Measurements from ENCODE around the gene RNF141. TPM values are rescaled to one million over a fixed set of nuclear protein-coding genes. Genes with fewer than 3 reads are reported as not detected.

RNF141 gene
- total RNA-seq, 1 experiment from 2014 or later: 74.8 TPM

DNA sequence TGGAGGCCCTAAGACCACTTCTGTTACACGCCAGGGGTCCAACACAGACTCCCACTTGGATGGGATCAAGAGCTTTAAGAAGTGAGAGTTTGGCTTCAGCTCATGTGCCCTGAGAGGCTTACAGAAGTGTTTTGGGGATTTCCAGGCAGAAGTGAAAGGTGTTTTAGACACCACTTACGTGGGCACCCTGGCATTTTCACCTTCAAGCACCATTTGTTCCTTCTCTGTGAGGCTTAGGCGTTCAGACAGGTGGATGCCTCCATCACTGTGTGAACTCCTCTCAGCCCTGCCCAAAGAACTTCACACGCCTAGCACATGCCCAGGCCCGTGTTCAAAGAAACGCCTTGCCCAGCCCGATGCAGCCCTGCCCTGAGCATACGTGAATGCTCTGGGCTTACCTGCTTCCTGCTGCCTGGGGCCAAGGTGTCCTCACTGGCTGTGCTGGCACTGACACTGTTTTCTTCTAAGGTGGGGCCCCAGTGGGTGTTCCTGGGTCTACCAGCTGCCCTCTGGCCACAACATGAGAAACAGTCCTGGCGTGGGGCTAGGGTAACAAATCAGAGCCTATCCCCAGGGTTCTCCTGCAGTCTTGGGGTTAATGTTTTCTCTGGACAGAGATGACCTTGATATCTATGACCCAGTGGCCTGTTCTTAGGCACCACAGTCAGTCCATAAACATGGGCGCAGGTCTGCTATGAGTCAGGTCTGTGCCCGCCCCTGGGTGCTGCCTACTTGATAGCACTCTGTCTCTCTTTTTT, 51.9 kb downstream of the RNF141 start:
- Histone ChIP-seq H3K9me3 (no peaks in the 10 kb centered on the region), H3K4me1 (peaks cover 5% of the 10 kb centered on the region; the same call in 1 of the 2 replicates), H3K27me3 (replicated peaks; ENCODE audit: control insufficient read depth, insufficient read depth, low read length) (no peaks in the 10 kb centered on the region), H3K4me3 (ENCODE audit: low read depth, low read length) (no peak overlapping the region), H3K36me3 (ENCODE audit: control insufficient read depth, insufficient read depth, low read length) (no peaks in the 10 kb centered on the region; the same call in 1 of the 2 replicates)
- no TSS peak for BruUV-seq (replicated peaks)
- no peak overlapping the region for H3K4me3 Mint-ChIP-seq (ENCODE audit: unreplicated experiment)
- no peaks in the 10 kb centered on the region for H3K4me1 Mint-ChIP-seq (ENCODE audit: low read depth, unreplicated experiment)
- DNase-seq: no peak
- intact Hi-C loops (cut with micrococcal nuclease; ENCODE audit: unreplicated experiment): no loop called here
- ChIA-PET CTCF (no interaction called here), POLR2A (no interaction called here)
- no peaks in the 10 kb centered on the region for H3K27me3 Mint-ChIP-seq (ENCODE audit: insufficient read depth, unreplicated experiment)
- H3K9me3 Mint-ChIP-seq (ENCODE audit: unreplicated experiment): no peaks in the 10 kb centered on the region
- TF ChIP-seq, protein P1, sequence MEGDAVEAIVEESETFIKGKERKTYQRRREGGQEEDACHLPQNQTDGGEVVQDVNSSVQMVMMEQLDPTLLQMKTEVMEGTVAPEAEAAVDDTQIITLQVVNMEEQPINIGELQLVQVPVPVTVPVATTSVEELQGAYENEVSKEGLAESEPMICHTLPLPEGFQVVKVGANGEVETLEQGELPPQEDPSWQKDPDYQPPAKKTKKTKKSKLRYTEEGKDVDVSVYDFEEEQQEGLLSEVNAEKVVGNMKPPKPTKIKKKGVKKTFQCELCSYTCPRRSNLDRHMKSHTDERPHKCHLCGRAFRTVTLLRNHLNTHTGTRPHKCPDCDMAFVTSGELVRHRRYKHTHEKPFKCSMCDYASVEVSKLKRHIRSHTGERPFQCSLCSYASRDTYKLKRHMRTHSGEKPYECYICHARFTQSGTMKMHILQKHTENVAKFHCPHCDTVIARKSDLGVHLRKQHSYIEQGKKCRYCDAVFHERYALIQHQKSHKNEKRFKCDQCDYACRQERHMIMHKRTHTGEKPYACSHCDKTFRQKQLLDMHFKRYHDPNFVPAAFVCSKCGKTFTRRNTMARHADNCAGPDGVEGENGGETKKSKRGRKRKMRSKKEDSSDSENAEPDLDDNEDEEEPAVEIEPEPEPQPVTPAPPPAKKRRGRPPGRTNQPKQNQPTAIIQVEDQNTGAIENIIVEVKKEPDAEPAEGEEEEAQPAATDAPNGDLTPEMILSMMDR (IDR thresholded peaks at IDR 0.05; ENCODE audit: insufficient read depth in 1 of 2, low read depth in 1 of 2, low read length in 1 of 2, severe bottlenecking in 1 of 2, unreplicated experiment in 1 of 2): no peak
- H3K36me3 Mint-ChIP-seq (ENCODE audit: insufficient read depth, unreplicated experiment): no peaks in the 10 kb centered on the region
- H3K27ac Mint-ChIP-seq (ENCODE audit: unreplicated experiment): no peak overlapping the region

DNA sequence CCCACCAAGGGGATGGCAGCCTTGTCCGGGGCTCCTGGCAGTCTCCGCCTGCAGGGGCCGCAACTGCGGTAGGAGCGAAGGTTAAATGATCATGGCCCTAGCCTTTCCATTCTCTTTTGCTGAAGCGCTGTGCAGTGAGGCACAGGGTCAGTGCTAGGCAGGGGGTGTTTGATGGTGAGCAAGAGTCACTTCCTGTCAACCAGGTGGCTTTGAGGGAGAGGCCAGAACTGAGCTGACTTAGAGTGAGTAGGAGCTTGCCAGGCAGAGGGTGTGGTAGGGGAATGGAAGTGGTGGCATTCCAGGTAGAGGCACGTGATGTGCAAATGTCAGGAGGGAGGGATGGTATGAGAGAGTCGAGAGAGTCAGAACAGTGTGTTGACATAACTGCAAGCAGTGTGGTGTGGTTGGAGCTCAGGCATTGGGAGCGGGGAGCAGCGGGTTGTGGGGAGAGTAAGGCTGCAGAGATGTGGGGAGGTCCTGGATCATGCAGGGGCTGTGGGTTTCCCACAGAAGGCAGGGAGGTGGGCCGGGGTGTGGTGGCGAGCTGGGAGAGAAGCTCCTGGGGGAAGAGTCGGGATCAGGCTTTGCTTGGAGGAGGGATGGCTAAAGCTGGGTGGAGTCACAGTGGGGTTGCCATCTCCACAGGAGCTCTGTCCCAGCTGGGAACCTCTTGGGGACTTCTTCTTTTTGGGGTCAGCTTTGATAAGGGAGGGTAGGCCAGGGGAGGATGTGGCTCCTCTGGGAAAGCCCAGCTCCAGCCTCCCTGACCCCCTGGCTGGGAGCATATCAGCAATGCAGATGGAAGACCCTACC, 52.7 kb downstream of the RNF141 start:
- H3K4me3 Mint-ChIP-seq (ENCODE audit: unreplicated experiment): no peak overlapping the region
- ChIA-PET POLR2A (no interaction called here), CTCF (no interaction called here)
- Histone ChIP-seq H3K9me3 (no peaks in the 10 kb centered on the region), H3K4me3 (ENCODE audit: low read depth, low read length) (no peak overlapping the region), H3K36me3 (ENCODE audit: control insufficient read depth, insufficient read depth, low read length) (no peaks in the 10 kb centered on the region; the same call in 1 of the 2 replicates), H3K27me3 (replicated peaks; ENCODE audit: control insufficient read depth, insufficient read depth, low read length) (no peaks in the 10 kb centered on the region), H3K4me1 (peaks cover 5% of the 10 kb centered on the region; the same call in 1 of the 2 replicates)
- no peaks in the 10 kb centered on the region for H3K9me3 Mint-ChIP-seq (ENCODE audit: unreplicated experiment)
- BruUV-seq (replicated peaks): no TSS peak
- H3K27me3 Mint-ChIP-seq (ENCODE audit: insufficient read depth, unreplicated experiment): no peaks in the 10 kb centered on the region
- intact Hi-C loops (cut with micrococcal nuclease; ENCODE audit: unreplicated experiment): no loop called here
- no peaks in the 10 kb centered on the region for H3K4me1 Mint-ChIP-seq (ENCODE audit: low read depth, unreplicated experiment)
- no peaks in the 10 kb centered on the region for H3K36me3 Mint-ChIP-seq (ENCODE audit: insufficient read depth, unreplicated experiment)
- H3K27ac Mint-ChIP-seq (ENCODE audit: unreplicated experiment): no peak overlapping the region
- TF ChIP-seq, protein P1 (IDR thresholded peaks at IDR 0.05; ENCODE audit: insufficient read depth in 1 of 2, low read depth in 1 of 2, low read length in 1 of 2, severe bottlenecking in 1 of 2, unreplicated experiment in 1 of 2): no peak
- DNase-seq: no peak

DNA sequence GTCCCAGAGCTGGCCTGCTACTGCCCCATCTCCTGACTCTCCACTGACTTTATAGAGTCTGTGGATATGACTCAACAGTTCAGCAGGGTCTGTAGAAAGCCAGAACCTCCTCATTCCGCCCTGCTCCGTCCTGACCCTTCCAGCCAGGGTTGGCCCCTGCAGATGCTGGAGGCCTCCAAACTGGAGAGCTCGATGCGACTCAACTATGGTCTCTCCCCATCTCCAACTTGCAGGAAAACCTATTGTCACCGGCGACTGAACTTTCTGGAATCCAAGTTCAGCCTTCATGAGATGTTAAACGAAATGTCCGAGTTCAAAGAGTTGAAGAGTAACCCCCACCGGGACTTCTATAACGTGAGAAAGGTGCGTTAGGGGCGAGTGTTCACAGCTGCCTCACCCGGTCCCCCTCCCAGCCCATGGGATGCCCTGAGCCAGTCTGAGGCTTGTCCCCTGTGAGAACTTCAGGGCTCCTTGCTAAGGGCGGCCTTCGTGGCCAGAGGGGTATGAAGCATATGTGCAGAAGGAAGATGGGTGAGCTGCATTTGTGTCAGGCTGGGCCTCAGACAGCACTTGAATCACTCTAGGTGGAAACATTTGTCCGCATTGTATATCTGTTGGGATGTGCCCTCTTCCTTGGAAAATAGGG, 53.9 kb downstream of the RNF141 start:
- peak in 1 of 2 experiments; percentile 16 for DNase-seq
- no peaks in the 10 kb centered on the region for H3K9me3 Mint-ChIP-seq (ENCODE audit: unreplicated experiment)
- TF ChIP-seq, protein P1 (IDR thresholded peaks at IDR 0.05; ENCODE audit: insufficient read depth in 1 of 2, low read depth in 1 of 2, low read length in 1 of 2, severe bottlenecking in 1 of 2, unreplicated experiment in 1 of 2): no peak
- Histone ChIP-seq H3K4me3 (ENCODE audit: low read depth, low read length) (no peak overlapping the region), H3K36me3 (ENCODE audit: control insufficient read depth, insufficient read depth, low read length) (no peaks in the 10 kb centered on the region; the same call in 1 of the 2 replicates), H3K9me3 (no peaks in the 10 kb centered on the region), H3K27me3 (replicated peaks; ENCODE audit: control insufficient read depth, insufficient read depth, low read length) (no peaks in the 10 kb centered on the region), H3K4me1 (peaks cover 5% of the 10 kb centered on the region; the same call in 1 of the 2 replicates)
- BruUV-seq (replicated peaks): no TSS peak
- ChIA-PET CTCF (no interaction called here), POLR2A (no interaction called here)
- no peaks in the 10 kb centered on the region for H3K36me3 Mint-ChIP-seq (ENCODE audit: insufficient read depth, unreplicated experiment)
- H3K4me1 Mint-ChIP-seq (ENCODE audit: low read depth, unreplicated experiment): no peaks in the 10 kb centered on the region
- intact Hi-C loops (cut with micrococcal nuclease; ENCODE audit: unreplicated experiment): no loop called here
- H3K4me3 Mint-ChIP-seq (ENCODE audit: unreplicated experiment): no peak overlapping the region
- no peak overlapping the region for H3K27ac Mint-ChIP-seq (ENCODE audit: unreplicated experiment)
- H3K27me3 Mint-ChIP-seq (ENCODE audit: insufficient read depth, unreplicated experiment): no peaks in the 10 kb centered on the region

All from Caco-2 (cell line).